Measurements from ENCODE around the gene ATXN1. TPM values are rescaled to one million over a fixed set of nuclear protein-coding genes. Genes with fewer than 3 reads are reported as not detected.

ATXN1 gene
- total RNA-seq, 1 experiment from 2014 or later: 5.6 TPM

- H2BK120ac ChIP-seq (ENCODE audit: low read depth, low read length, poor library complexity, severe bottlenecking): no peak overlapping the region
- H3K79me1 ChIP-seq (ENCODE audit: insufficient read depth, low read depth, low read length, poor library complexity, severe bottlenecking): no peaks in the 10 kb centered on the region
- H3K9me3 ChIP-seq (ENCODE audit: control insufficient read depth, low read depth, low read length): no peaks in the 10 kb centered on the region
- Mint-ChIP-seq H3K4me1 (peaks cover 15 to 20% of the 10 kb centered on the region in 2 experiments), H3K9me3 (peaks cover 4 to 8% of the 10 kb centered on the region in 2 experiments; a peak in 4 of 5 replicates), H3K27me3 (ENCODE audit: low read depth) (no peaks in the 10 kb centered on the region), H3K4me3 (no peak overlapping the region), H3K36me3 (ENCODE audit: insufficient read depth in 1 of 3, low read depth in 3 of 3) (peaks cover 0 to 1% (median 0%) of the 10 kb centered on the region in 3 experiments; a peak in 1 of 7 replicates), H3K27ac (no peak overlapping the region)
- no peak overlapping the region for H2BK20ac ChIP-seq (ENCODE audit: low read depth, low read length, poor library complexity, severe bottlenecking)
- H3K23ac ChIP-seq (ENCODE audit: insufficient read length, low read depth, low read length): no peak overlapping the region
- H2BK15ac ChIP-seq (ENCODE audit: low read depth, low read length): no peak overlapping the region
- no peaks in the 10 kb centered on the region for H4K20me1 ChIP-seq (ENCODE audit: control insufficient read depth, insufficient read depth, insufficient read length)
- H3K79me2 ChIP-seq (ENCODE audit: insufficient read depth, low read length): no peaks in the 10 kb centered on the region
- H4K8ac ChIP-seq (replicated peaks; ENCODE audit: insufficient read length, low read depth, low read length): no peak overlapping the region
- H3K4me1 ChIP-seq (ENCODE audit: insufficient read depth, low read length): peaks cover 8% of the 10 kb centered on the region
- no peak overlapping the region for H4K91ac ChIP-seq (ENCODE audit: insufficient read length, low read depth, low read length)
- no peak overlapping the region for H3K18ac ChIP-seq (ENCODE audit: insufficient read length, low read depth, low read length)
- H4K5ac ChIP-seq (ENCODE audit: insufficient read length, low read depth, low read length): no peak overlapping the region
- no peak overlapping the region for H2BK12ac ChIP-seq (ENCODE audit: insufficient read length, low read depth, low read length)
- H3K4ac ChIP-seq (ENCODE audit: low read depth, low read length): no peak overlapping the region
- no peak overlapping the region for H3T11ph ChIP-seq (ENCODE audit: low read length)
- H3K56ac ChIP-seq (ENCODE audit: insufficient read length, low read depth, low read length): no peak overlapping the region
- no peak overlapping the region for H2AK5ac ChIP-seq (ENCODE audit: insufficient read length, low read length)
- no peak overlapping the region for H3K27ac ChIP-seq (ENCODE audit: insufficient read length, low read depth, low read length)
- no peak overlapping the region for H2AFZ ChIP-seq (ENCODE audit: low read length)
- H3K14ac ChIP-seq (ENCODE audit: insufficient read depth, low read length): no peak overlapping the region
- no peak for DNase-seq
- TF ChIP-seq CTCF (conservative IDR thresholded peaks at IDR 0.05): no peak
- no peaks in the 10 kb centered on the region for H3K27me3 ChIP-seq (ENCODE audit: insufficient read depth, low read length)
- H3K4me2 ChIP-seq (ENCODE audit: insufficient read depth, insufficient read length, low read length): no peak overlapping the region
- WGBS (ENCODE audit: extremely low coverage, insufficient read length, low lambda C conversion rate): no CpG with 5 or more reads among the region's 2 CpGs
- H3K9ac ChIP-seq (ENCODE audit: extremely low read depth, insufficient read length, low read length): no peak overlapping the region
- H3K23me2 ChIP-seq (ENCODE audit: insufficient read length, low read depth, low read length, poor library complexity, severe bottlenecking): no peaks in the 10 kb centered on the region
- no peak overlapping the region for H2BK5ac ChIP-seq (ENCODE audit: insufficient read length, low read length)
Observed at GRCh38 chr6:16483315-16483875, 277.9 kb downstream of the ATXN1 start.
